GM18519 (cell line): ENCODE measurements around the gene LENEP.

Experiments used
- ATAC-seq: cut with Tn5 transposase; IDR thresholded peaks from one replicate; pipeline ENCODE4 v1.9.1; 2021; ENCODE audit warnings: mild to moderate bottlenecking, moderate library complexity; ENCODE audit not compliant: unreplicated experiment, low FRiP score

Gene LENEP

DNA sequence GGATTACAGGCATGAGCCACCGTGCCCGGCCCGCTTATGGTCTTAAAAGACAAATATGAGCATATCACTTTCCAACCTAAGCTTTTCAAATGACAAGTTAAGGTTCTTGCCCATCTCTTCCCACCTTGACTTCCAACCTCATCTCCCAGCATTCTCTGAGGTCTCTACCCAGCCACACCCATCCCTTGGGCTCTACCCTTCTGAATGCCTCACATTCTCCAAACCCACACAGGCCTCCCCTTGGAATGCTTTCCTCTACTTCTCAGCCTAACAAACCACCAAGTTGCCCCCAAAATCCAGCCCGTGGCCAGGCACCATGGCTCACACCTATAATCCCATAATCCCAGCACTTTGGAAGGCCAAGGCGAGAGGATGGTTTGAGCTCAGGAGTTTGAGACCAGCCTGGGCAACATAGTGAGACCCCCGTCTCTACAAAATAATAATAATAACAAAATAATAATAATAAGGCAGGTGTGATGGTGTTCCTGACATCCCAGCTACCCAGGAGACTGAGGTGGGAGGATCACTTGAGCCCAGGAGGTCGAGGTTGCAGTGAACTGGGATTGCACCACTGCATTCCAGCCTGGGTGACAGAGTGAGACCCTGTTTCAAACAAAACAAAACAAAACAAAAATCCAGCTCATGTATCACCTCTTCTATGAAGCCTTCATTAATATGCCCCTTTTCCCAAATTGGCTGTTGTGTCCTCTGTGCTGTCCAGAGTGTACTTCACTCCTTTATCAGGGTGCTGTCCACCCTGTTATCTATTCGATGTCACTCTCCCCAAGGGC is 28.9 kb downstream of the LENEP start:
- ATAC-seq, result no peak

DNA sequence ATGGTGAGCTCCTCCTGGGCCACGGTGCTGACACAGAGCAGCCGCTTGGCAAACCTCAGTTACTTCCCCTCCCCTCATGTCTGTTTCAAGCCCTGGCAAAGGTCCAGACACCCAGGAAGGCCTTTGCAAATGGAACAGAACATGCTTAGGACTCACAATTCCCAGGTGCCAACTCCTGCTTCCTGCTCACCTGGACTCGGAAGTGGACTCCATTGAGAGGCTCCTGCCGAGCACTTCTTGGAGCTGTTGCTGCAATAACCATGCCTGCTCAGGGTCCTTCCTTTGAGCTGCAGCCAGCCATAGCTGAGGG is 29.5 kb downstream of the LENEP start:
- ATAC-seq, result no peak

DNA sequence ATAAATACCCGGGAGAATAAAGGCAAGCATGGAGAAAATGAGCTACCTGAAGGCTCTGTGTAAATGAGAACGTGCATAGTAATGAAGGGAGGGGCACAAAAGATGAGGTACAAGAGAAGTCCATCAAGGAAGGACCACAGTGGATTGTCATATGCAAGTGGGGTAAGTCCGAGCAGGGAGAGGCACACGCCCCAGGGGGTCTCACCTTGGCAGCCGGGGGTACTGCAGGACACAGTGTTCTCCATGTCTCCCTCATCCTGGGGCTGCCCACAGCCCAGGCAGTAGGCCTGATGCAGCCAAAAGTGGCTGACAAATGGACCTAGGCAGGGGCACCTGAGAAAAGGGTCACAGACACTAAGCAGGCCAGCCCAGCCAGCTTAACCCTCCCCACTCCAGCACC is 30.2 kb downstream of the LENEP start:
- ATAC-seq, result no peak

DNA sequence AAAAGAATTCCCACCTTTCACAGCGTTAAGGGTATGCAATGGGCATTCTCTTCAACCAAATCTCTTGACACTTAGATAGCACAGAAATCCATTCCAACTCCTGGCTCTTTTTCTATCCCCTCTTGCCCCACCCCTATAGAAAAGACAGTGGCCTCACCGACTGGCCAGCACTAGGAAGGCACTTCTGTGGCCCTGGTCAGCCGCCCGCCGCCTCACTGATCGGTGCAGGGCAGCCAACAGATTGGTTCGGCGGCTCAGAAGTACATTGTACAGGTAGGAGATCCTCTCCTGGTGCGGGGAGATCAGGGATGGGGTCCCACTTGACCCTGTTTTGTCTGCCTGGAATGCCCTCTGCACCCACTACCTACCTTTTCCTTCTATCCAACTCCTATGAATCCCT is 30.9 kb downstream of the LENEP start:
- ATAC-seq, result no peak

DNA sequence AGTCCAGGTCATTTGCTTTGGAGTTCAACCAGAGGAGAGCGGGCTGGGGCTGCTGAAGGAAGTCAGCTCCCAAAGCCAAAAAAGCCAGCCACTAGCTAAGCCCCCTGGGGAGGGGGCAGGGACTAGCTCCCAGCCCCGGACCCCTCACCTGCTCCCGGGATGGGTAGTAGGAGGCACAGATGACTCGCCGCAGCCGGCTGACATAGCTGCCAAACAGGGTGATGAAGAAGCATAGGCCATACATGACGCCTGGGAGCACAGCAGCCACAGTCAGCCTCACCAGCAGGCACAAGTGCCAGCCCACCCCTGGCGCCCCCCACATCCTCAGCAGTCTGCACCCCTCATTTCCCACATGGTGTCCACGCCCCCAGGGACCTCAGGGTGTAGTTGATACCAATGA is 32.8 kb downstream of the LENEP start:
- ATAC-seq, result no peak

DNA sequence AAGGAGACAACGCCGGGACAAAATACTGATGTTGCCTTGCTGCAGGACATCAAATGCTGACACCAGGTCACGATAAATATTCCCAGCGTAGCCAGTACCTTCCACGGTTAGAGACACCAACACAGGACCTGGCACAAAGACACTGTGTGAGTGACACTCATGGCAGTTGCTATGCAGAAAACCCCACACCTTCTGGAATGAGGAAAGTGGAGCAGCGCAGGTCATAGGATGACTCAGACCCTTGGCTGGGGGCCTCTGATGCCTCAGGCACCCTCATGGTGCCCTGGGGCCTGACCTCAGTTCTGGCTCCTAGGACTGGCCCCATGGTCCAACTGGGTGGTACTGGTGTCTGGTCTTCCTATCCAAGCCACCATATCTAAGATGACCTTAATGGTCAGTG is 33.2 kb downstream of the LENEP start:
- no peak for ATAC-seq

DNA sequence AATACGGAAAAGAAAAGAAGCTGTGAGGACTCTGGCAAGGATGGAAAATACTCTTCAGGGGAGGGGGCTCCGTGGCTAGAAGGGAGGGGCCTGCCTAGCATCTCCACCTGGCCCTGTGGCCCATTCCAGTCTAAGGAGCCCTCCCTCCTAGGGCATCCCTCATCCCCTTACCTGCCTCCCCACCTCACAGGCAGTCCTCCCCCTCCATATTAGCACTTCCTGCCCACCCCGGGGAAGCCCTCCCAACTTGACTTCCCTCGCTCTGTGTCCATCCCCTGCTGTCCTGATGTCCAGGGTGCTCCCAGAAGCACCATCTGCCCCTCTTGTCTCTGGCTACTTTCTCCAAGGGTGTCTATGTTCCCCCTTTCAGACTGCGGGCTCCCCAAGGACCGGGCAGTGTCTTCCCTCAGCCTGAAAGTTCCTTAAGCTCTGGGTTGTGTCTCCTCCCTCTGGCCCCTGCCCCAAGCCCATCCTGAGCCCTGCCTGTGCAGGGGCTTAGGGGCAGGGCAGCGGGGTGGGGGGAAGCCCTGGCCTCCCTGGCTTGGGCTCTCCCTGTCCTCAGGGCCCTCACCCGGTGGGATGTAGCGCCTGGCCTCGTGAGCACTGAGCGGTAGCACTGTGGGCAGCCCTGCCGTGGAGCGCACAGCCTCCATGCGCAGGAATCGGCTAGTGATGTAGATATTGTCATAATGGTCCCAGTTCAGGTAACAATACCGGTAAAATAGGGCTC is 36.3 kb downstream of the LENEP start:
- ATAC-seq, result no peak

DNA sequence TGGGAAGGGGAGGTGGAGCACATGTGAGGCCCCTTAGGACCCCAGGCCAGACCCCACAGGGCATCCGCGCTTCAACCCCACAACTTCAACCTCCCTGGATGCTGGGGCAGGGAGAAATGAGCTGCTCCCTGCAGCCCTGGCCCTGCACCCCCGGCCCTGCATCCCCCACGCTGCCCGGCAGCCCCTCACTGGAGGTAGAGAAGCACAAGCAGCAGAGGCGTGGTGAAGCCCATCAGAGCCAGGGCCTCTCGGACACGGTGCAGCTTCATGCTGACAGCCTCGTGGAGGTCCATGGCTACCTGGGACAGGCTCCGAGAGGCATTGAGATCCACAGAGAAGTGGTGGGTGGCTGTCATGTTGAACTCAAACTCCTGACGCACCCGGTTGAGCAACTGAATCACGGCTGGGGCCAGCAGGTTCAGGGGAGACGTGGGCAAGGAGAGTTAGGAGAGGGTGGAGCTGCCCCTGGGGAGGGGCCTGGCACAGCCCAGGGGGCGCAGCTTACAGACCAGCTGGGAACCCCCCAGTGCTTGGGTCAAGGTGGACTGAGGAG is 36.9 kb downstream of the LENEP start:
- no peak for ATAC-seq

DNA sequence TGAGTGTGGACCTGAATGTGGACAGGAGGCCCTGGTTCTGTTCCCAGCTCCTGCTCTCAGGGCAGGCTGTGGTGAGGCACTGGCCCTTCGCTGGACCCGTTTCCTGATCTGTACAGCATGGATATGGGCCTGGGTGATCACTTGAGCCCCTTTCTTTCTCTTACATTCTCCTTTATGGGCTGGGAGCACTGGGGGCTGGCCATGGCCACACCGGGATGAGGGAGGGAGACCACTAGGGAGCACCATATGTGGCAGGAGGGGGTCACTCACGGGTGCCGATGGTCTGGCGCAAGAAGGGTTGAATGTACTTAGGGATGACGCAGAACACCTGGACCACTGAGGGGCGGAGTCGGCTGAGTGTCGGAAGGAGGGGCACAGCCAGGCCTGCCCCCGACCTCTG is 37.5 kb downstream of the LENEP start:
- no peak for ATAC-seq

DNA sequence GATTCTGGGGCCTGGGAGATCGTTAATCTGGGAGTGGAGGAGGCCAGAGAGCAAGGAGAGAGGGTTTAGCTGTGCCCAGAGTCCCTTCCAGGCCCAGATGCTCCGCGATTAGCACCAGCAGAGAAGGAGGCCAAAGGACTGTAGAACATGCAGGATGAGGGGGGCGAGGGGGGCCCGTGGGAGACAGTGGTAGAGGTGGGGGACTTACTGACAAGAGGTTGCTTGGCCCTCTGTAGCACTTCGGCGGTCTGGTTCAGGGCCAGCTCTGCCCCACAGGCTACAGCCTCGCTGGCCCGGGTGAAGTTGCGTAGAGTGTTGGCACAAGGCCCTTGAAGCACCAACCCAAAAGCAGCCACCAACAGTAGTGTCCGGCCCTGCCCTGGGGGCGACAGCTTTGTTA is 39.5 kb downstream of the LENEP start:
- no peak for ATAC-seq

DNA sequence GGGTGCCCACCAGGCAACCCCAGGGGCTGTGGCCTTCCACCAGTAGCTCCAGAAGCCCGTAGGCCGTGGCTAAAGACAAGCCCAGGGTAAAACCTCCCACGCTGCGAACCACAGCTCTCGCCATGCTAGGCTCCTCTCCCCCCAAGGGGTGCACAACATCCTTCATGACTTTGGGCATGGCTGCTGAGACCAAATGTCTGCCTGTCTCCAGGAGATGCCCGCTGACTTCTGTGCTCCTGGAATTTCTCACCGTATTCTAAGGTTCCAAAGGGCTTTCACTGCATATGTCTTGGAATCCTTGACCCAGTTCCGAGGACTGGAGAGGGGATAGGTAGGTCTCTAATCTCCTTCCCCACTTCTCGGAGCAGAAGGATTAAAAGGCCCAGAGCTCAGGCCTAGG is 40.1 kb downstream of the LENEP start, which contains the start of the genes DCST1 and DCST2:
TSS of gene DCST1 (plus strand) at position 301 of the 400 bp plus-strand sequence. CDS start 213 bp downstream, outside the sequence.
TSS of gene DCST2 (minus strand) at position 258 of the 400 bp plus-strand sequence. CDS start at position 178, 80 bp downstream.
- no peak for ATAC-seq

DNA sequence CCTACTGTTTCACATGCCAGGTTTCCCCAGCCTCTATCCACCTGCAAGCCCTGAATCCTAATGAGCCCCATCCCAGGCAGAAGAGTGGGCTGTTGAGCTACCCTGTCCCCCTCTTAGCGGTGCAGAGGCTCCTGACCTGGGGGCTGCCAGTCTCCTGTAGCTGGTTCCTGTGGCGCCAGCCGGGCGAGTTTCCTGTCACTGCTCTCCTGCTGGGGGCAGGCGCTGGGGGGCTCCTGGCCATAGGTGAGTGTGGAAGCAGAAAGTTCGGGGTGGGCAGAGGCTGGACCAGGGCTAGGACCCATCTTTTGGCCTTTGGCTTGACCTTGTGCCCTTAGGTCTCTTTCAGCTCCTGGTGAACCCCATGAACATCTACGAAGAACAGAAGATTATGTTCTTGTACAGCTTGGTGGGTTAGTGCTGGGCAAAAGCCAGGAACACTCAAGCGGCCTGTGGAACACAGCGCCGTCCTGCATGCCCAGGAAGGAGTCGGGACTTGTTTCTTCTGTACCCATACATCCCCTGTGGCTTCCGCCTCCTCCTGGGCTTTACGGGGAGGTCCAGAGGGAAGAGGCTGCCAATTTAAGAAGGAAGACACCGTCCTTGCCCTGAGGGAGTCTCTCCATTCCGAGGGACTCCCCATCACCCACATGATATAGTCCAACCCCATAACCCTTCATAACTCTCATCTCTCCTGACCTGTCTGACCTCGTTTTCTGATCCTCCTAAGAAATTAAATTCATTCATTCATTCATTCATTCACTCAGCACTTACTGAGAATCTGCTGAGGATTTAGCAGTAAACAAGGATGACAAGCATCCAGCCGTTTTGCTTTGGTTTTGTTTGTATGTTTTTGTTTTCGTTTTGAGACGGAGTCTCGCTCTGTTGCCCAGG is 41.2 kb downstream of the LENEP start:
- ATAC-seq, result no peak

DNA sequence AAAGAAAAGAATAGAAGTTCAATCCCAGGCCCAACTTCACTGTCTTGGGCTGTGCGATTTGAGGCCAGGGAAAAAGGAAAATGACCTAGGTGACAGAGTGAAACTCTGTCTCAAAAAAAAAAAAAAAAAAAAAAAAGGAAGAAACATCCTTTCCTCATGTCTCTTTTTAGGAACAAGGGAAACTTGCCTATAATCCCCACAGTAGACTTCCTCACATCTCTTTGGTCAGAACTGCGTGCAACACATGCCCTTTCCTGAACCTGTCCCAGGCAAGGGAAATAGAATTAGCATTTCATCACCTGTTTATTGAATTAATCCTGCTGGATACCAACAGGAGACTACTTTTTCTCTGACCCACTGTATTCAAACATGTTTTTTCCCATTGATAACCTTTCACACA is 42.5 kb downstream of the LENEP start:
- no peak for ATAC-seq

DNA sequence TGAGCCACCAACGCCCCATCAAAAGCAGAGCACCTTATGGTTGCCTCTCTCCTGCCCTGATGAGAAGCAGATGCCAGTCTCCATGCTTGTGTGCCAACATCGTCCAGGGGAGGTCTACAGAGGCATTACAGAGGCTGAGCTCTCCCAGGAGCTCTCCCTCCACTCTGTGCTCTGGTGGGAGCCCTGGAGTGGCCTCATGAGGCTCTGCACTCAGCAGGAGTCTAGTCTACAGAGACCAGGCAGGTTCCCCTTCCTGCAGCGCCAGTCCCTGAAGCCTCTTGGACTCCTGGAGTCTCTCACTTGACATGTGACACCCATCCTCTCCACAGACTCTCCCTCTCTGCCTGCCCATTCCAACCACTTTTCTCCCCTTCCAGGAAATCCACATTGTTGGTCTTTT is 43.7 kb downstream of the LENEP start:
- no peak for ATAC-seq

DNA sequence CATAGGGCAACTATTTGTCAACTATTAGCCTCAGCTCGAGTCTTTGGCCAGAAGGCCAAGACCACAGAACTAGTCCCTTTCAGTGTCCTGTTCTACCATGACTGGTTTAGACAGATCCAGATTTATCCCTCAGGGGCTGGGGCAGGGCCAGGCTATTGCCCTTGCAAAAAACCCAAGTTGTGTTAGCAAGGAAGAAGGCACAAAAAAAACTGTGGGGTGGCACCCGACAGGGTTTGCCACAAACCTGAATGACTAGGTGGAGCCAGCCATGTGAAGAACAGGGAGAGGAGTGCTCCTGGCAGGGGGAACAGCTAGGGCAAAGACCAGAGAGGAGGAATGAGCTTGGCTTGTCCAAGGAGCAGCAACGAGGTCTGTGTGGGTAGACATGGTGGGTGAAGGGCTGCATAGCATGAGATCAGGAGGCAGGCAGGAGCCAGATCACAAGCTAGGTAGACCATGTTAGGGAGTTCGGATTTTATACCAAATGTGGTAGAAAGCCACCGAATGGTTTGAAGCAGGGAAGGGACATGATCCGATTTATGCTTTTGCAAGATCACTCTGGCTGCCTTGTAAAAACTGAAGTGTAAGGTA is 44.6 kb downstream of the LENEP start:
- ATAC-seq, result no peak

DNA sequence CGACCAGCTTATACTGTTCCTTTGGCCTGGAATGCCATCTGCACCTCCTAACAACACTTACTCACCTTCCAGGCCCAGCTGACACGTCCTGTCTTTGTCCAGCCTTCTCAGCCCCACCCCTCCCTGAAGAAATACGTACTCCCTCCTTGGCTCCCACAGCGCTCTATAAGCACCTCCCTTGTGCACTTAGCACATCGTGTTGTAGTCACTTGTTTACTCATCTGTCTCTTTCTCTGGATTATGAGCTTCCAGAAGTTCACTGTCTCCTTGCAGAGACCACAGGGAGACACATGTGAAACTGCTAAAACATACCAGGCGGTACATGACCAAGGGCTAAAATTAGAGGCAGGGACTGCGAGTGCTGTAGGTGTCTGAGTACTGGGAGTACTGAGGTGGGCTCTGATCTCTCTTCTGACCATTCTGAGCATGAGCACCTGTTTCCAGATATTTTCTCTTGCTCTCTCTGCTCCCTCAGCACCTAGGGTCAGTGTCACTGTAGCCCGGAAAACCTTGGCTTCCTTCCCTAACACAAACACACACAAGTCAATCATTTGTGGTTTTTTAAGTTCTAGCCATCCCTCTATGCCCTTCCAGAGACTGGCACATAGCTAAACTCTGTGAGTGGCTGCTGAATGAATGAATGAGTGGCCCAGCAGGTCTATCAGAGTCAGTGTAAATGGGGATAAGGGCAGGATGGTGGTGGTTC is 45.4 kb downstream of the LENEP start:
- no peak for ATAC-seq

DNA sequence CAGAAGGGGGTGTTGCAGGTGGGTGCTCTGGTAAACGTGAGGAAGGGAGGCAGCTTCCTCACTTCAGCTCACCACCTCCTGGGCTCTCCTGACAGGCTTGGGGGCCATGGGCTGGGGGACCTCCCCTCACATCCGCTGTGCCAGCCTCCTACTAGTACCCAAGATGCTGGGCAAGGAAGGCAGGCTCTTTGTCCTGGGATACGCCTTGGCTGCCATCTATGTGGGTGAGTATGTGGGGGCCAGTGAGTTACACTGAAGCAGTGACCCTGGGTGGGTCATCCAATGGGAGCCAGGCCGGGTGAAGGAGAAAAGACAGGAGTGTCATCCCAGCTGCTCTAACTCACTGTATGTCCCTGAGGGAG is 45.9 kb downstream of the LENEP start:
- ATAC-seq, result no peak

DNA sequence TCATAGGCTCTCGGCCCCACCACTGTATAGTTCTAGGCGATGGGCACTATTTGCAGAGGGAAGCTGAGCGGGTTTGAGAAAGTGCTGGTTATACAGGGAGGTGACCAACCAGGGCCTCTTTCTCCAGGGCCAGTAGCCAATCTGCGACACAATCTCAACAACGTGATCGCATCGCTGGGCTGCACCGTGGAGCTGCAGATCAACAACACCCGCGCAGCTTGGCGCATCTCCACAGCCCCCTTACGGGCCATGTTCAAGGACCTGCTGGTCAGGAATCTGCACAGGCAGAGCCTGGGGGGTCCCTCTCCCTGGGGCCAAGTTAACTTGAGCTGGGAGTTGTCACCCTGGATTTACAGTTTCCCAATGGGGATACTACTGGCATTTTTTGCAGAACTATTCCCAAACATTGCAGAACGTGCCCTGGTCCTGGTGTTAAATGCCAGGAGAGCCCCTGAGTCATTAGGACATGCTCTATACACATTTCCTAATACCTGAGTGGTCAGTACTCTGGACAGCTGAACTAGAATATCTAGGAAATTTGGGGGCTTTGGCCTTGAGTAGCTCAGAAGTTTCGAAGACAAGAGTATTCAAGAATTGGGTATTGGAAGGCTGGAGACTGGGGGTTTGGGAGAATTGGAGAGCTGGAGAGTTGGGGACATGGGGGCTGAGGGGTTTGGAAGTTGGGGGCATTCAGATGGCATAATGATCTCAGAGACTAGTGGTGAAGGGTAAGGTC is 47.1 kb downstream of the LENEP start:
- no peak for ATAC-seq

DNA sequence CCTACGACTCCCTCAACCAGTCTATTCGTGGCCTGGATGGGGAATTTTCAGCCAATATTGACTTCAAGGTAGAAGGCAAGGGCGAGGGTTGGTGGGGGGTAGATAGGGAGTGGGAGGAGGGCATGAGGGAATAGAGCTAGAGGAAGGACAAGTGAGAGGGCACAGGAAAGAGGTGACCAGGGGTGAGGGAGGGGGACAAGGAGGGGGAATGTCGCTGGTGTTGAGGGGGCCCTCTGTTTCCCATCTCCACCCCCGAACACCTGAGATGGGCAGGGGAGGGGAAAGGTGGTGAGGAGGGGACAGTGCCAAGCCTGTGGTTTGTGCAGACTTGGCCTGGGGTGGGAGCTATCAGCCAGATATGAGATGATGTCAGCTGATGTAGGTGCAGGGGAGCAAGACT is 49.4 kb downstream of the LENEP start:
- no peak for ATAC-seq
